ENCODE results near the gene CACNG6. TPM values are rescaled to one million over a fixed set of nuclear protein-coding genes. Genes with fewer than 3 reads are reported as not detected.

CACNG6 gene
- total and polyA plus RNA-seq, 10 donors = not detected

GRCh38 chr19:54021932-54022331 lies 30.5 kb downstream of the CACNG6 start:
- Histone ChIP-seq H3K27me3 (replicated peaks in 1 of 7) (peaks cover 0 to 61% (median 11%) of the 10 kb centered on the region in 7 donors), H3K36me3 (no peaks in the 10 kb centered on the region), H3K9me3 (no peaks in the 10 kb centered on the region), H3K4me3 (no peak overlapping the region), H3K27ac (peak overlapping the region in 2 of 8 donors; percentile 81 to 82), H3K4me1 (peaks cover 0 to 37% (median 18%) of the 10 kb centered on the region in 6 donors)
- intact Hi-C loops (cut with DNase I; ENCODE audit: low total_unique reads) = loop anchor here (5.0 to 10.0 kb wide), 2 partner anchors 117 to 180 kb away; partner anchors contain the start of gene CACNG7
- DNase-seq = no peak
- 76 to 94% (median 88%) methylated on average over 13 of the region's 13 CpGs for WGBS, 5 donors
- TF ChIP-seq CTCF (IDR thresholded peaks at IDR 0.05 in 8 of 11, conservative IDR thresholded peaks at IDR 0.05 in 3 of 11) = no peak
- TF ChIP-seq POLR2A (IDR thresholded peaks at IDR 0.05) = no peak
- no peak for TF ChIP-seq POLR2AphosphoS5 (IDR thresholded peaks at IDR 0.05)

- Histone ChIP-seq H3K36me3 (no peaks in the 10 kb centered on the region), H3K4me1 (peaks cover 0 to 37% (median 18%) of the 10 kb centered on the region in 6 donors), H3K27me3 (replicated peaks in 1 of 7) (peaks cover 0 to 69% (median 11%) of the 10 kb centered on the region in 7 donors), H3K9me3 (no peaks in the 10 kb centered on the region), H3K27ac (peak overlapping the region in 3 of 8 donors; percentile 67 to 79 (median 79)), H3K4me3 (peak overlapping the region in 1 of 8 donors; percentile 31)
- TF ChIP-seq POLR2A (IDR thresholded peaks at IDR 0.05) (no peak), CTCF (IDR thresholded peaks at IDR 0.05 in 8 of 11, conservative IDR thresholded peaks at IDR 0.05 in 3 of 11) (no peak), POLR2AphosphoS5 (IDR thresholded peaks at IDR 0.05) (no peak)
- intact Hi-C loops (cut with DNase I; ENCODE audit: low total_unique reads) = loop anchor here (5.0 to 10.0 kb wide), 2 partner anchors 118 to 181 kb away; partner anchors contain the start of gene CACNG7
- DNase-seq = no peak
- WGBS, 5 donors = 33 to 59% (median 38%) methylated on average over 3 of the region's 3 CpGs
Measured at GRCh38 chr19:54023191-54023590, 31.8 kb downstream of the CACNG6 start.

- Histone ChIP-seq H3K36me3 (no peaks in the 10 kb centered on the region), H3K27me3 (replicated peaks in 1 of 7) (peaks cover 0 to 75% (median 11%) of the 10 kb centered on the region in 7 donors), H3K27ac (no peak overlapping the region), H3K4me1 (peaks cover 0 to 37% (median 14%) of the 10 kb centered on the region in 6 donors), H3K4me3 (no peak overlapping the region), H3K9me3 (no peaks in the 10 kb centered on the region)
- no peak for TF ChIP-seq CTCF (IDR thresholded peaks at IDR 0.05 in 8 of 11, conservative IDR thresholded peaks at IDR 0.05 in 3 of 11)
- TF ChIP-seq POLR2AphosphoS5 (IDR thresholded peaks at IDR 0.05) = no peak
- no peak for TF ChIP-seq POLR2A (IDR thresholded peaks at IDR 0.05)
- no peak for DNase-seq
- 72 to 83% (median 82%) methylated on average over 9 of the region's 9 CpGs for WGBS, 5 donors
- intact Hi-C loops (cut with DNase I; ENCODE audit: low total_unique reads) = loop anchor here (5.0 to 10.0 kb wide), 2 partner anchors 120 to 182 kb away; partner anchors contain the start of gene CACNG7
Measured at GRCh38 chr19:54024660-54025059, 33.2 kb downstream of the CACNG6 start.

GRCh38 chr19:54026656-54027055 lies 35.2 kb downstream of the CACNG6 start:
- intact Hi-C loops (cut with DNase I; ENCODE audit: low total_unique reads) = loop anchor here (10.0 kb wide), 1 partner anchor 122 kb away; the partner anchor contains the start of gene CACNG7
- 73 to 80% (median 75%) methylated on average over 7 of the region's 7 CpGs for WGBS, 5 donors
- H3K4me3 ChIP-seq = no peak overlapping the region
- H3K27ac ChIP-seq = no peak overlapping the region
- no peaks in the 10 kb centered on the region for H3K36me3 ChIP-seq
- H3K9me3 ChIP-seq = no peaks in the 10 kb centered on the region
- no peak for DNase-seq
- no peak for TF ChIP-seq POLR2A (IDR thresholded peaks at IDR 0.05)
- no peak for TF ChIP-seq CTCF (IDR thresholded peaks at IDR 0.05 in 8 of 11, conservative IDR thresholded peaks at IDR 0.05 in 3 of 11)
- peaks cover 0 to 85% (median 11%) of the 10 kb centered on the region in 7 donors for H3K27me3 ChIP-seq (replicated peaks in 1 of 7)
- H3K4me1 ChIP-seq = peaks cover 0 to 43% (median 9%) of the 10 kb centered on the region in 6 donors
